Right renal pelvis (tissue), 4 donors: ENCODE results near the gene NUTM2G. TPM values are rescaled to one million over a fixed set of nuclear protein-coding genes. Genes with fewer than 3 reads are reported as not detected.
"Not testable (repeated sequence)": the region's sequence is repeated elsewhere in the genome, so short reads cannot be mapped to it uniquely, and the experiment has no call there.

Experiments used
- DNase-seq, 4 donors: peaks; one replicate each; pipeline ENCODE4 v3.0.0-alpha.2; 2013; ENCODE audit warnings: low read depth in 4 of 4, low spot score in 3 of 4, missing footprints in 1 of 4
- polyA plus RNA-seq, 4 donors: library from polyadenylated mRNA; unstranded; fragments of 120-200 nt; gene quantifications; one replicate each; pipeline ENCODE4 v1.2.1, GENCODE V29; 2013; ENCODE audit not compliant: insufficient read length in 4 of 4

The NUTM2G gene
- polyA plus RNA-seq, 4 donors: 0.31 to 0.82 (median 0.56) TPM

- not testable (repeated sequence) for DNase-seq
These were observed 13.5 kb downstream of the NUTM2G start for GRCh38 chr9:96942181-96942580.

GRCh38 chr9:96949346-96949745 is 20.7 kb downstream of the NUTM2G start:
- not testable (repeated sequence) for DNase-seq

DNA sequence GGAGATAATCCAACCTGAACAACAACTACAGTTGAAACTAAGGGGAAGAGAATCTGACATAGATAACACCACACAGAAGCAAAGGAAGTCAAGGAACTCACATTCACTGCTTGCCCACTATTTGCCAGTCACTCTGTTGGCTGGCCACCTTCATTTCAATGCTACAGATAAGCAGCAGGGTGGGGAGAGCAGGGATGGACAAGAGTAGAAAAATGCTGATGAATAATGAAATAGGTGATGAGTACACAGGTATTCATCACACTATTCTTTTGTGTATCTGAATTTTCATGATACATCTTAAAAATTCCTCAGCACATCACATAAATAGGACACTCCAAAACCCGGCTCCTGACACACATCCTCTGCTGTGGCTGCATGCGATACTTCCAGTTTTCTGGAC is 21.9 kb downstream of the NUTM2G start:
- not testable (repeated sequence) for DNase-seq

DNA sequence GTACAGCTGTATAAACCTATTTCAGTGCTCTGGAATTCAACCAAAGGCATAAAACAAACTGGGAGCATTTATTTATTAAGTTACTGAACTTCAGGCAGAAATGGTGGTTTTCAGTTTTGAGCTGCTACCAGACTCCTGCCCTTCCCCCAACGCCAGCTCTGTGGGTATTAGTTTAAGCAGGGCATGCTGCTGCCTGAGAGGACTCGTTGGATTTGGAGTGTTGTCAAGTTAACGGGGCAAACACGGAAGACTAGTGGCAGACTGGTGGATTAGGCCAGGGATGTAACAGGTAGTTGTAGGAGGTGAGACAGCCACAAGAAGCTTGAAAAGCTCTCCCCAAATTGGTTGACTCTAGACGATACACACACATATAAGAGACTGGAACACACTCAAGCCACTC is 38.9 kb downstream of the NUTM2G start:
- not testable (repeated sequence) for DNase-seq

- not testable (repeated sequence) for DNase-seq
These were observed 43.9 kb downstream of the NUTM2G start for GRCh38 chr9:96972552-96972951.

DNA sequence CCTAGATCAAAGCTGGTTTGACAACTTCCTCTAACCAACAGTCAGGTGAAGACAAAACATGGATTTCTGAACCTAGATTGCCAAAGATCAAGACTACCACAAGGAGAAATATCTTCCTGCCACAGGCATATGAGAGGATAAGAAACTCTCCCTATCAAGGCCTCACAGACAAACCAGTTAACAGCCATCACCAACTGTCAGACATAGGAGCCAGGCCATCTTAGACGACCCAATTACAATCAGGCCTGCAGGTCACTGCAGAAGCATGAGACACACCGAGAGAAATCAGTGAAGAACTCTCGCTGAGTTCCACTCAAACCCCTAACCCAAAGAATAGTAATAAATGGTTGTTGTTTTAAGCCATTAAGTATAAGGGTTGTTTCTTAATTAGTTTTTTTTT is 45.4 kb downstream of the NUTM2G start:
- not testable (repeated sequence) for DNase-seq

GRCh38 chr9:96983496-96984122 is 55.0 kb downstream of the NUTM2G start:
- not testable (repeated sequence) for DNase-seq

DNA sequence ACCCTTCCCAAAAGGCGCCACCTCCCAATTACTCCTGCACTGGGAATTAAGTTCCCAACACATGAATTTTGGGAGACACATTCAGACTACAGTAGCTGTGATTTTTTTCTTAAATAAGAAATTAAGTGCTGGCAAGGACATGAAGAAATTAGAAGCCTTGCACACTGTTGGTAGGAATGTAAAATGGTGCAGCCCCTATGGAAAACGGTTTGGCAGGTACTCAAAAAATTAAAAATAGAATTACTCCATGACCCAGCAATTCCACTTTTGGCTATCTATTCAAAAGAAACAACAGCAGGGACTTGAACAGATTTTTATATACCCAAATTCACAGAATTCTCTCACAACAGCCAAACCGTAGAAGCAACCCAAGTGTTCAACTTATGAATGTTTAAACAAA is 55.5 kb downstream of the NUTM2G start:
- DNase-seq: not testable (repeated sequence)

GRCh38 chr9:96984887-96985286 is 56.2 kb downstream of the NUTM2G start:
- not testable (repeated sequence) for DNase-seq

Other genes with a start within 250 kb of the NUTM2G start
- 10 to 100 TPM; 17.9 to 23.2 (median 21.7) TPM for gene ZNF510, start 150.8 kb upstream of the NUTM2G start, polyA plus RNA-seq
- 1 to 10 TPM; 6.7 to 8.5 (median 7.5) TPM for gene ZNF782, start 74.3 kb upstream of the NUTM2G start, polyA plus RNA-seq
- 10 to 100 TPM; 24.0 to 33.9 (median 26.7) TPM for gene CTSV, start 110.3 kb downstream of the NUTM2G start, polyA plus RNA-seq